Activated effector memory CD4-positive, alpha-beta T cell treated with Interleukin-2 at 50 U/mL for 16 hours (primary cell): ENCODE measurements around the gene HSD3B7.
A peak's percentile ranks its signal among the peaks of the same experiment; 100 is the strongest.

Source experiments
- DNase-seq: peaks from one replicate; pipeline ENCODE4 v3.0.0-alpha.2; 2020

Gene HSD3B7

DNA sequence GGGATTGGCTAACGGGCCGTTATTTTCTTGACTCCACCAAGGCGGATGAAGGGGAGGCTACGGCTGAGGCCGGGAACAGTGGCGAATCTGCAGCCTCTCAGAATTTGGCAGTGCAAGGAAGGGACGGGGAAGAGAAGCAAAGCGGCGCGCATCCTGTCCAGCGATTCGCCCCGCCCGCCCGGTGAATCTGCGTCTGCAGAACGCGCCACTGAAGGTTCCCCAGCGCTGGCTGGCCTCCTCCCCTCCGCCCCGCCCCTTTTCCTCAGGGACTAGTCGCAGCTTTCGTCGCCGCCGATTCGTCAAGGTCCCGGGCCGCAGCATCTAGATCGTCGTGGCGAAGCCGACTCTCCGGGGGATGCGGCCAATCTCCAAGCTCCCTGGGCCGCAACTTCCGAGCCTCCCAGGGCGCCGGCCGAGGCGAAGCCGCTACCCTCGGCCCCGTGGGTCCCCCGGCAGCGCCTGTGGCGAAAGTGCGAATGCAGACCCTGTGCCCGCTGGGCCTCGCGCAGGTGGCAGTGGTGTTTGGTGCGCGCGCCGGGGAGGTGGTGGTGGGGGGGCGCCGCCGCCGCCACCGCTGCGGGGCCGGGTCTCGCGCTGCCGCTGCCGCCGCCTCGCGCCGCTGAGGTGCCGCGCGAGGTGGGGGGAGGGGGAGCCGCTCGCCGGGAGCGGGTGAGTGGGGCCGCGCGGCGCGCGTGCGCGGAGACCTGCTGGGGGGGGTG is 27.4 kb upstream of the HSD3B7 start, which contains the start of gene SETD1A:
SETD1A (plus strand) TSS at position 299 of the 719 bp plus-strand sequence. CDS start 978 bp downstream, outside the sequence.
- peak; percentile 92 for DNase-seq

DNA sequence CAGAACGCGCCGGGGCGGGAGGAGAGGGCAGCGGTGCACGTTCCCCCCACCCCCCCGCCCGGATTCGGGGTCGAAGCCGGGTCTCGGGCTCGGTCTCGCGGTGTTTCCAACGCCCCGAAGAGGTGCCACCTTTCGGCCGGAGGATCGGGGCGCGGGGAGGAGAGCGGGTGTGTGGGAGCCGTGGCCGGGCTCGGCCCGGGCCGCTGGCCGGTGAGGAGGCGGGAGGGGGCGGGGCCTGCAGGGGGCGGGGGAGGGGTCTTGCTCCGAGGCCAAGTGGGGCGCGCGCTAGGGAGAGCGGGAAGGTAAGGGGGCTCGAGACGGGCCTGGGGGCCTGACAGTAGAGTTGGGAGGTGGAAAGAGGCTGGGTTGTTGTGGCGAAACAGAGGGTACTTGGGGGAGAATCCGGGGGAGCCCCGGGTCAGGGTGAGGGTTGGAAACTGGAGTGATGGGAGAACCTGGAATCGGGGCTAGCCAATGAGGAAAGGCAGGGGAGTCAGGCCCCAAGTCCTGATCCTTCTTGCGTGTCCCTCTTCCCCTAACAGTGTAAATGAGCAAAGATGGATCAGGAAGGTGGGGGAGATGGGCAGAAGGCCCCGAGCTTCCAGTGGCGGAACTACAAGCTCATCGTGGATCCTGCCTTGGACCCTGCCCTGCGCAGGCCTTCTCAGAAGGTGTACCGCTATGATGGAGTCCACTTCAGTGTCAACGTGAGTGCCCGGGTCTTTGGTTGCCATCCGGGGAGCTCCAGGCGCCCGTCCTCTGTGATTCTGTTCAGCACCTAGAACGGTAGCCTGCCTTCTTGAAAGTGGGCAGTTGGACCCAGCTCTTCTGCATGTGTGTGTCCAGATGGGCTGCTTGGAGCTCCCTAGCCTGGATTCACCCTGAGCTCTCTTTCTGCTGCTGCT is 26.6 kb upstream of the HSD3B7 start:
- no peak for DNase-seq

DNA sequence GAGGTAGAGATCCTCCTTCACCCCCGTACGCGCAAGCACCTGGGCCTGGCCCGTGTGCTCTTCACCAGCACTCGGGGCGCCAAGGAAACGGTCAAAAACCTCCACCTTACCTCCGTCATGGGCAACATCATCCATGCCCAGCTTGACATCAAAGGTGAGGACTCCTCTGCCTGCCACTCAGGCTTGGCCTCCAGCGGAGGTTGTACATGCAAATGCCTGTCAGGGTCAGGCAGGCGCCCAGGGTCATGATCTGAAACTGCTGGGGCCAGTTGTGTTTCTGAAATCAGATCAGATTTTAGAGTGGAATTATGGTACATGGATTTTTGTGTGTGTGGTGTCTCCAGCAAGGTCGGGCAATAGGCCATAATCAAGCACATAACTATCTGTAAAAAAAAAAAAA is 23.6 kb upstream of the HSD3B7 start:
- DNase-seq = no peak

DNA sequence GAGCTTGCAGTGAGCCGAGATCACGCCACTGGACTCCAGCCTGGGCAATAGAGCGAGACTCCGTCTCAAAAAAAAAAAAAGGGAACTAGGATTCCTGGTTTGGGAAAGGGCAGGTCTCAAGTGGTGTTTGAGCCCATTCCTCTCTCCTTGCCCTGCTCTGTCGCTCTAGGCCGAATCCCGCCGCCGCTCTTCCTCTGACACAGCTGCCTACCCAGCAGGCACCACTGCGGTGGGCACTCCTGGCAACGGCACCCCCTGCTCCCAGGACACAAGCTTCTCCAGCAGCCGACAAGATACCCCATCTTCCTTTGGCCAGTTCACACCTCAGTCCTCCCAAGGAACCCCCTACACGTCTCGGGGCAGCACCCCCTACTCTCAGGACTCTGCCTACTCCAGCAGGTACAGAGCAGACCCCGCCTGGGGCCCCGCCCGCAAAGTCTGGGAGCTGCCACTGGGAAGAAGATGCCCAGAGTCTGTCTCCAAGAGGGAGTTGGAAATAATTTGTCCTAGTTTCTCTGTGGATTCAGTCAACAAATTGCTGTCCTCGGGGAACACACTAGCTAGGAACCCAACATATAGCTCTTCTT is 21.0 kb upstream of the HSD3B7 start:
- DNase-seq = no peak

DNA sequence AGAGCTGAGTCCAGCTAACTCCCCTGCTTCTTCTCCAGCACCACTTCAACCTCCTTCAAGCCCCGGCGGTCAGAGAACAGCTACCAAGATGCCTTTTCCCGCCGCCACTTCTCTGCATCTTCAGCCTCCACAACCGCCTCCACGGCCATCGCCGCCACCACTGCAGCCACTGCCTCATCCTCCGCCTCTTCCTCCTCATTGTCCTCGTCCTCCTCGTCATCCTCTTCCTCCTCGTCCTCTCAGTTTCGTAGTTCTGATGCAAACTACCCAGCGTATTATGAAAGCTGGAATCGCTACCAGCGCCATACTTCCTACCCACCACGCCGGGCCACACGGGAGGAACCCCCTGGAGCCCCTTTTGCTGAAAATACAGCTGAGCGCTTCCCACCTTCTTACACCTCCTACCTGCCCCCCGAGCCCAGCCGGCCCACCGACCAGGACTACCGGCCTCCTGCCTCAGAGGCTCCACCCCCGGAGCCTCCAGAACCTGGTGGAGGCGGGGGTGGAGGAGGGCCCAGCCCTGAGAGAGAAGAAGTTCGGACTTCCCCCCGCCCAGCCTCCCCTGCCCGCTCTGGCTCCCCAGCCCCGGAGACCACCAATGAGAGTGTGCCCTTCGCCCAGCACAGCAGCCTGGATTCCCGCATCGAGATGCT is 20.3 kb upstream of the HSD3B7 start:
- DNase-seq = no peak

- no peak for DNase-seq
Observed at GRCh38 chr16:30965436-30965835, 19.6 kb upstream of the HSD3B7 start.

DNA sequence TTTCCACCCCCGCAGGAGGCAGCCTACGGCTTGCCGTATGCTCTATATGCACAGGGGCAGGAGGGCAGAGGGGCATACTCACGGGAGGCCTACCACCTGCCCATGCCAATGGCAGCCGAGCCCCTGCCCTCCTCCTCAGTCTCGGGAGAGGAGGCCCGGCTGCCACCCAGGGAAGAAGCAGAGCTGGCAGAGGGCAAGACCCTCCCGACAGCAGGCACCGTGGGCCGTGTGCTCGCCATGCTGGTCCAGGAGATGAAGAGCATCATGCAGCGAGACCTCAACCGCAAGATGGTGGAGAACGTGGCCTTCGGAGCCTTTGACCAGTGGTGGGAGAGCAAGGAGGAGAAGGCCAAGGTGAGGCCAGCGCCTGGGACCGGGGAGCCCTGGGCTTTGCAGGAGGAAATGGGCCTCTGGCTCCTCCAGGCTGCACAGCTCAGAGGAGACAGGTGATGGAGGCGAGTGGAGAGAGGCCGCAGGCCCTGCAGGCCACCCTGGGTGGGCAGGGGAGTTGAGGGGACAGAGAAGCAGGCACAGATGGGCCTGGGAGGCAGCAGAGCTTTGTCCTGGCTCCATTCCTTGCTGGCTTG is 18.9 kb upstream of the HSD3B7 start:
- no peak for DNase-seq

DNA sequence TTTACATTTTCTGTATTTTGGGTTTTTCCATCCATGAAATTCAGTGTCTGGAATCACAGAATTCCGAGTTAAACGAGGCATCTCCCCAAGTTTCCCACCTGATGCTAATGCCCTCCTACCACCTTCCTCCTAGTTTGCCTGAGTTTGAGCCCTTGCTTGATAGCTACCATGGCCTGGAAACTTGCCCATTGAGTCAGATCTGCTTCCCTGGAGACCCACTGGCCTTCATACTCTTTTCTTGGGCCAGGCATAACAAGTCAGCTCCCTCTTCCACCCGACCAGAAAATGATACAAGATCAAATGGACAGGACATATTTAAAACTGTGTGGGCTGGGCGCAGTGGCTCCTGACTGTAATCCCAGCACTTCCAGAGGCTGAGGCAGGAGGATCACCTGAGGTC is 17.2 kb upstream of the HSD3B7 start:
- no peak for DNase-seq

GRCh38 chr16:30969246-30969842 is 15.7 kb upstream of the HSD3B7 start:
- no peak for DNase-seq

GRCh38 chr16:30971298-30971697 is 13.7 kb upstream of the HSD3B7 start:
- no peak for DNase-seq

GRCh38 chr16:30972872-30973271 is 12.1 kb upstream of the HSD3B7 start:
- DNase-seq = no peak

DNA sequence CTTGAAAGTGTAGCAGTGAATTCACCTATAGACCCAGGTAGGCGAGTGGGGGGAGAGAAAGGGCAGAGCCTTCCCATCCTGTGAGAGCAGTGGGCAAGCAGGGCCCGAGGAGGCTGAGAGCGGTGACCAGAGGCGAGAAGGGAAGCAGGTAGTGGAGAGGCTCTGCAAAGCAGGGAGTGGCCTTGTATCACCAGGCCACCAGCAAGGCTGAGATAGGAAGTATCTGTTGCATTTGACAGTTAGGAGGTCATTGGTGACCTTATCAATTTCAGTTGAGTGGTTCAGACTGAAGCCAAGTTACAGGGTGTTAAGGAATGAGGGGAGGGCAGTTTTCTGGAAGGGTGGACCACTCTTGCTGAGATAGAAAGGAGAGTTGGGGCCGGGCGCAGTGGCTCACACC is 10.7 kb upstream of the HSD3B7 start:
- DNase-seq = no peak

- no peak for DNase-seq
Observed at GRCh38 chr16:30976486-30976885, 8.5 kb upstream of the HSD3B7 start.

DNA sequence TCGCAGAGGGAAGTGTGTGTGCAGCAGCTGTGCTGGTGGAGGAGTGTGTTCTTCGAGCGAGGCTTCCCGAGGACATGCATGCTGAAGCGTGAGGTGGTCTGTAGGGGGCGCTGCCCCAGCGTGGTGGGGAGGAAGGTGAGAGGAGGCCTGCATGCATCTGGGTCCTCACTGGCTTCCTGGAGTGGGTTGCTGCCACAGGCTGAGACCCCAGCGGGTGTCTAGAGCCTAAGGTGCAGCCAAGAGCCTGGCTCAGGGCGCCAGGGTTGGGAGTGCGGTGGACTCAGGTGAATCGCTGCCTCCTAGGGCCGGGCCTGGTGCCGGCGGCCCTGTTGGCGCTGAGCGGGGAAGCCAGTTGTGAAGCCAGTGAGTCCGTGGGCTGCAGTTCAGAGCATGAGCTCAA is 7.5 kb upstream of the HSD3B7 start:
- DNase-seq = no peak

DNA sequence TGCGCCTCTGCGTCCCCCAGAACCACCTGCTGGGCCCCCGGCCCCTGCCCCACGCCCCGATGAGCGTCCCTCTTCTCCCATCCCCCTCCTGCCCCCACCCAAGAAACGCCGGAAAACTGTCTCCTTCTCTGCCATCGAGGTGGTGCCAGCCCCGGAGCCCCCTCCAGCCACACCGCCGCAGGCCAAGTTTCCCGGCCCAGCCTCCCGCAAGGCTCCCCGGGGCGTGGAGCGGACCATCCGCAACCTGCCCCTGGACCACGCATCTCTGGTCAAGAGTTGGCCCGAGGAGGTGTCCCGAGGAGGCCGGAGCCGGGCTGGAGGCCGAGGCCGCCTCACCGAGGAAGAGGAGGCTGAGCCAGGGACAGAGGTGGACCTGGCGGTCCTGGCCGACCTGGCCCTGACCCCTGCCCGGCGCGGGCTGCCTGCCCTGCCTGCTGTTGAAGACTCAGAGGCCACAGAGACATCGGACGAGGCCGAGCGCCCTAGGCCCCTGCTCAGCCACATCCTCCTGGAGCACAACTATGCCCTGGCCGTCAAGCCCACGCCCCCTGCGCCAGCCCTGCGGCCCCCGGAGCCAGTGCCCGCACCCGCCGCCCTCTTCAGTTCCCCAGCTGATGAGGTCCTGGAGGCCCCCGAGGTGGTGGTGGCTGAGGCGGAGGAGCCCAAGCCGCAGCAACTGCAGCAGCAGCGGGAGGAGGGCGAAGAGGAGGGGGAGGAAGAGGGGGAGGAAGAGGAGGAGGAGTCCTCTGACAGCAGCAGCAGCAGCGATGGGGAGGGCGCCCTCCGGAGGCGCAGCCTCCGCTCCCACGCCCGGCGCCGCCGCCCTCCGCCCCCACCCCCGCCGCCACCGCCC is 5.6 kb upstream of the HSD3B7 start:
- no peak for DNase-seq

DNA sequence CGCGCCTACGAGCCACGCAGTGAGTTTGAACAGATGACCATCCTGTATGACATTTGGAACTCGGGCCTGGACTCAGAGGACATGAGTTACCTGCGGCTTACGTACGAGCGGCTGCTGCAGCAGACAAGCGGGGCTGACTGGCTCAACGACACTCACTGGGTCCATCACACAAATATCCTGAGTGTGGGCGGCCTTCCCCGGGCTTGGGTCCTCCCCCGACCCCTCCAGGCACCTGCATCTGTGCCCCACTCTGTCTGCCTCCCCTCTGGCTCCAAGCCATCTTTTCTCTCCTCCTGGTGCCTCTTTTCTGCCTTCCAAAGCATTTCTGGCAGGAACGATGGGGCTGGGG is 5.0 kb upstream of the HSD3B7 start:
- no peak for DNase-seq

DNA sequence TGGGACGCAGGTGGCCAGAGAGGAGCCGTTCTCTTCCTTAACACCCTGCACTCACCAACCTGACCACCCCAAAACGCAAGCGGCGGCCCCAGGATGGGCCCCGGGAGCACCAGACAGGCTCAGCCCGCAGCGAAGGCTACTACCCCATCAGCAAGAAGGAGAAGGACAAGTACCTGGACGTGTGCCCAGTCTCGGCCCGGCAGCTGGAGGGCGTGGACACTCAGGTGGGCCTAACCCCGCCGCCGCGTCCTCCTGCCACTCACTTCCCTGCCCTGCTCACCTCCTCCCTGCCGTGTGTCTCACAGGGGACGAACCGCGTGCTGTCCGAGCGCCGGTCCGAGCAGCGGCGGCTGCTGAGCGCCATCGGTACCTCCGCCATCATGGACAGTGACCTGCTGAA is 4.6 kb upstream of the HSD3B7 start:
- no peak for DNase-seq

DNA sequence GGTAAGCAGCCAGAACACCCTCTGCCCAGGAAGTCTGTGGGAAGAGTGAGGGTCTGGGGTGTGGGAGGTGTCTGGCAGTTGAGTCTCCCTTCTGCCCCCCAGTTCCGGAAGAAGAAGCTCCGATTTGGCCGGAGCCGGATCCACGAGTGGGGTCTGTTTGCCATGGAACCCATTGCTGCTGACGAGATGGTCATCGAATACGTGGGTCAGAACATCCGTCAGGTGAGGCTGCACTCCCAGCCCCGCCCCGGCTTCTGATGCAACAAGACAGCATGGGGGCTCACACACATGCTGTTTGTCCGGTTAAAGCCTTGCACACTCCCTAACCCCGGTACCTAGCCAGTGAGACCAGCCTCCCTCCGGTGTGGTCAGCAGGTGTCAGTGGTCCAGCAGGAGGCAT is 4.0 kb upstream of the HSD3B7 start:
- DNase-seq = no peak

GRCh38 chr16:30982548-30983288 is 2.3 kb upstream of the HSD3B7 start:
- no peak for DNase-seq

GRCh38 chr16:30983289-30983889 is 1.6 kb upstream of the HSD3B7 start:
- DNase-seq = no peak
